Measurements from ENCODE around the gene IL27RA.
"Not testable (repeated sequence)": the region's sequence is repeated elsewhere in the genome, so short reads cannot be mapped to it uniquely, and the experiment has no call there.

IL27RA gene

DNA sequence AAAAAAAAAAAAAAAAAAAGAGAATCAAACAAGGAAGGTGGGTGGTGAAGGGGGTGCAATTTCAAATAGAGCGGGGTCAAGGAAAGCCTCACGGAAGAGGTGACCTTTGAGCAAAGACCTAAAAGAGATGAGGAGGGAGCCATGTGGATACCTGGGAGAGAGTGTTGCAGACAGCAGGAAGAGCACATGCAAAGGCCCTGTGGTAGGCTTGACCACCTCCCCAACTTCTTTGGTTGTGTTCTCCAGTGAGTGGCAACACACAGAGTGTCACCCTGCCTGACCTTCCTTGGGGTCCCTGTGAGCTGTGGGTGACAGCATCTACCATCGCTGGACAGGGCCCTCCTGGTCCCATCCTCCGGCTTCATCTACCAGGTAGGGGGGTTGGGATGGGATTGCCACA is 18.9 kb downstream of the IL27RA start:
- no peaks in the 10 kb centered on the region for H3K4me1 ChIP-seq (ENCODE audit: insufficient read depth, low read length, poor library complexity, severe bottlenecking)
- H4K20me1 ChIP-seq (ENCODE audit: insufficient read depth, low read length, poor library complexity, severe bottlenecking) = no peaks in the 10 kb centered on the region
- TF ChIP-seq EZH2phosphoT487 (IDR thresholded peaks at IDR 0.05; ENCODE audit: borderline replicate concordance) = no peak
- TF ChIP-seq, protein P1, sequence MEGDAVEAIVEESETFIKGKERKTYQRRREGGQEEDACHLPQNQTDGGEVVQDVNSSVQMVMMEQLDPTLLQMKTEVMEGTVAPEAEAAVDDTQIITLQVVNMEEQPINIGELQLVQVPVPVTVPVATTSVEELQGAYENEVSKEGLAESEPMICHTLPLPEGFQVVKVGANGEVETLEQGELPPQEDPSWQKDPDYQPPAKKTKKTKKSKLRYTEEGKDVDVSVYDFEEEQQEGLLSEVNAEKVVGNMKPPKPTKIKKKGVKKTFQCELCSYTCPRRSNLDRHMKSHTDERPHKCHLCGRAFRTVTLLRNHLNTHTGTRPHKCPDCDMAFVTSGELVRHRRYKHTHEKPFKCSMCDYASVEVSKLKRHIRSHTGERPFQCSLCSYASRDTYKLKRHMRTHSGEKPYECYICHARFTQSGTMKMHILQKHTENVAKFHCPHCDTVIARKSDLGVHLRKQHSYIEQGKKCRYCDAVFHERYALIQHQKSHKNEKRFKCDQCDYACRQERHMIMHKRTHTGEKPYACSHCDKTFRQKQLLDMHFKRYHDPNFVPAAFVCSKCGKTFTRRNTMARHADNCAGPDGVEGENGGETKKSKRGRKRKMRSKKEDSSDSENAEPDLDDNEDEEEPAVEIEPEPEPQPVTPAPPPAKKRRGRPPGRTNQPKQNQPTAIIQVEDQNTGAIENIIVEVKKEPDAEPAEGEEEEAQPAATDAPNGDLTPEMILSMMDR (conservative IDR thresholded peaks at IDR 0.05; ENCODE audit: low read length) = no peak

DNA sequence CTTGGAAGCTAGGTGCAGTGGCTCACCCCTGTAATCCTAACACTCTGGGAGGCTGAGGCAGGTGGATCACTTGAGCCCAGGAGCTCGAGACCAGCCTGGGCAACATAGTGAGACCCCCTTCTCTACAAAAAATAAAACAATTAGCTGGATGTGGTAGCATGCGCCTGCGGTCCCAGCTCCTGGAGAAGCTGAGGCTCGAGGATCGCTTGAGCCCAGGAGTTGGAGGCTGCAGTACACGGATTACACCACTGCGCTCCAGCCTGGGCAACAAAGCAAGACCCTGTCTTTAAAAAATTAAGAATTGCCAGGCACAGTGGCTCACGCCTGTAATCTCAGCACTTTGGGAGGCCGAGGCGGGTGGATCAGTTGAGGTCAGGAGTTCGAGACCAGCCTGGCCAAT is 19.4 kb downstream of the IL27RA start:
- H2AFZ ChIP-seq (ENCODE audit: low read length); H3K4me3 ChIP-seq (ENCODE audit: low read length, poor library complexity, severe bottlenecking); H3K9me3 ChIP-seq (ENCODE audit: insufficient read depth, low read depth, low read length); H4K20me1 ChIP-seq (ENCODE audit: insufficient read depth, low read length, poor library complexity, severe bottlenecking); H3K27me3 ChIP-seq (ENCODE audit: insufficient read depth, low read length, poor library complexity, severe bottlenecking); H3K4me1 ChIP-seq (ENCODE audit: insufficient read depth, low read length, poor library complexity, severe bottlenecking); H3F3A ChIP-seq (ENCODE audit: low read depth); H3K79me2 ChIP-seq (ENCODE audit: insufficient read depth, low read length); H3K9ac ChIP-seq (ENCODE audit: low read depth, low read length, poor library complexity, severe bottlenecking); H3K4me2 ChIP-seq (ENCODE audit: low read depth, low read length, poor library complexity, severe bottlenecking); H3K36me3 ChIP-seq (ENCODE audit: insufficient read depth, low read length); H3K9me2 ChIP-seq (replicated peaks; ENCODE audit: low read depth, low read length): not testable (repeated sequence)

More for the DNA sequence above, 18.9 kb downstream of the IL27RA start:
- H3K4me2 ChIP-seq (ENCODE audit: low read depth, low read length, poor library complexity, severe bottlenecking) = no peak overlapping the region
- H2AFZ ChIP-seq (ENCODE audit: low read length) = no peak overlapping the region
- H3K9ac ChIP-seq (ENCODE audit: low read depth, low read length, poor library complexity, severe bottlenecking) = no peak overlapping the region
- no peak overlapping the region for H3K4me3 ChIP-seq (ENCODE audit: low read length, poor library complexity, severe bottlenecking)
- H3K9me2 ChIP-seq (replicated peaks; ENCODE audit: low read depth, low read length) = no peaks in the 10 kb centered on the region
- H3K9me3 ChIP-seq (ENCODE audit: insufficient read depth, low read depth, low read length) = no peaks in the 10 kb centered on the region
- no peaks in the 10 kb centered on the region for H3F3A ChIP-seq (ENCODE audit: low read depth)
- H3K36me3 ChIP-seq (ENCODE audit: insufficient read depth, low read length) = peaks cover 6% of the 10 kb centered on the region; the same call in 1 of the 2 replicates
- H3K27me3 ChIP-seq (ENCODE audit: insufficient read depth, low read length, poor library complexity, severe bottlenecking) = no peaks in the 10 kb centered on the region
- H3K79me2 ChIP-seq (ENCODE audit: insufficient read depth, low read length) = no peaks in the 10 kb centered on the region

DNA sequence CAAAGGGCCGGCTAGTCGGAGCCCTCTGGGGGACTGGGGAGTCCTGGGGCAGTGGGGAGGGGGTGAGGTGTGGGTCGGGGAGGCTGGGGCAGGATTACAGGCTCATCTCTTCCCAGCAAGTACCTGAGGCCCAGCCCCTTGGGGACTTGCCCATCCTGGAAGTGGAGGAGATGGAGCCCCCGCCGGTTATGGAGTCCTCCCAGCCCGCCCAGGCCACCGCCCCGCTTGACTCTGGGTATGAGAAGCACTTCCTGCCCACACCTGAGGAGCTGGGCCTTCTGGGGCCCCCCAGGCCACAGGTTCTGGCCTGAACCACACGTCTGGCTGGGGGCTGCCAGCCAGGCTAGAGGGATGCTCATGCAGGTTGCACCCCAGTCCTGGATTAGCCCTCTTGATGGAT is 20.4 kb downstream of the IL27RA start:
- TF ChIP-seq EZH2phosphoT487 (IDR thresholded peaks at IDR 0.05; ENCODE audit: borderline replicate concordance) = no peak
- TF ChIP-seq, protein P1 (conservative IDR thresholded peaks at IDR 0.05; ENCODE audit: low read length) = no peak
- no peaks in the 10 kb centered on the region for H4K20me1 ChIP-seq (ENCODE audit: insufficient read depth, low read length, poor library complexity, severe bottlenecking)
- no peaks in the 10 kb centered on the region for H3F3A ChIP-seq (ENCODE audit: low read depth)
- no peaks in the 10 kb centered on the region for H3K27me3 ChIP-seq (ENCODE audit: insufficient read depth, low read length, poor library complexity, severe bottlenecking)
- no peaks in the 10 kb centered on the region for H3K79me2 ChIP-seq (ENCODE audit: insufficient read depth, low read length)
- no peak overlapping the region for H2AFZ ChIP-seq (ENCODE audit: low read length)
- H3K36me3 ChIP-seq (ENCODE audit: insufficient read depth, low read length) = peaks cover 6% of the 10 kb centered on the region; the same call in 1 of the 2 replicates
- no peaks in the 10 kb centered on the region for H3K9me2 ChIP-seq (replicated peaks; ENCODE audit: low read depth, low read length)
- no peak overlapping the region for H3K9ac ChIP-seq (ENCODE audit: low read depth, low read length, poor library complexity, severe bottlenecking)
- H3K9me3 ChIP-seq (ENCODE audit: insufficient read depth, low read depth, low read length) = no peaks in the 10 kb centered on the region
- H3K4me1 ChIP-seq (ENCODE audit: insufficient read depth, low read length, poor library complexity, severe bottlenecking) = no peaks in the 10 kb centered on the region
- no peak overlapping the region for H3K4me3 ChIP-seq (ENCODE audit: low read length, poor library complexity, severe bottlenecking)
- no peak overlapping the region for H3K4me2 ChIP-seq (ENCODE audit: low read depth, low read length, poor library complexity, severe bottlenecking)

DNA sequence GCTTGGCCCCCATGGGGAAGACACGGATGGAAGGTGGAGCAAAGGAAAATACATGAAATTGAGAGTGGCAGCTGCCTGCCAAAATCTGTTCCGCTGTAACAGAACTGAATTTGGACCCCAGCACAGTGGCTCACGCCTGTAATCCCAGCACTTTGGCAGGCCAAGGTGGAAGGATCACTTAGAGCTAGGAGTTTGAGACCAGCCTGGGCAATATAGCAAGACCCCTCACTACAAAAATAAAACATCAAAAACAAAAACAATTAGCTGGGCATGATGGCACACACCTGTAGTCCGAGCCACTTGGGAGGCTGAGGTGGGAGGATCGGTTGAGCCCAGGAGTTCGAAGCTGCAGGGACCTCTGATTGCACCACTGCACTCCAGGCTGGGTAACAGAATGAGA is 20.9 kb downstream of the IL27RA start:
- Histone ChIP-seq H3K9me3 (ENCODE audit: insufficient read depth, low read depth, low read length) (no peaks in the 10 kb centered on the region), H3K4me1 (ENCODE audit: insufficient read depth, low read length, poor library complexity, severe bottlenecking) (no peaks in the 10 kb centered on the region)

More for the DNA sequence above, 20.9 kb downstream of the IL27RA start:
- Histone ChIP-seq H3K27me3 (ENCODE audit: insufficient read depth, low read length, poor library complexity, severe bottlenecking) (no peaks in the 10 kb centered on the region), H3K9ac (ENCODE audit: low read depth, low read length, poor library complexity, severe bottlenecking) (no peak overlapping the region), H3K4me3 (ENCODE audit: low read length, poor library complexity, severe bottlenecking) (no peak overlapping the region), H3K79me2 (ENCODE audit: insufficient read depth, low read length) (no peaks in the 10 kb centered on the region), H3K9me2 (replicated peaks; ENCODE audit: low read depth, low read length) (no peaks in the 10 kb centered on the region), H3K4me2 (ENCODE audit: low read depth, low read length, poor library complexity, severe bottlenecking) (no peak overlapping the region), H4K20me1 (ENCODE audit: insufficient read depth, low read length, poor library complexity, severe bottlenecking) (no peaks in the 10 kb centered on the region), H2AFZ (ENCODE audit: low read length) (no peak overlapping the region), H3K36me3 (ENCODE audit: insufficient read depth, low read length) (peaks cover 6% of the 10 kb centered on the region; the same call in 1 of the 2 replicates), H3F3A (ENCODE audit: low read depth) (no peaks in the 10 kb centered on the region)
- TF ChIP-seq EZH2phosphoT487 (IDR thresholded peaks at IDR 0.05; ENCODE audit: borderline replicate concordance) = no peak
- TF ChIP-seq, protein P1 (conservative IDR thresholded peaks at IDR 0.05; ENCODE audit: low read length) = no peak
